CD8-positive, alpha-beta memory T cell (primary cell): ENCODE measurements around the gene ZC3H7A. TPM values are rescaled to one million over a fixed set of nuclear protein-coding genes. Genes with fewer than 3 reads are reported as not detected.
A peak's percentile ranks its signal among the peaks of the same experiment; 100 is the strongest.

Experiments
- CTCF ChIA-PET: fragments of 350-600 bp; sonication (Branson Sonifier 250); formaldehyde crosslinking; loops from one replicate; lab custom pipeline; 2021; ENCODE audit warnings: antibody characterized with exemption; lab: Charles Lee
- POLR2A ChIA-PET: fragments of 350-600 bp; sonication (Branson Sonifier 250); formaldehyde crosslinking; loops from one replicate; lab custom pipeline; 2021; ENCODE audit warnings: antibody characterized with exemption; lab: Charles Lee
- DNase-seq, 5 donors: peaks; one replicate each; pipeline versions ENCODE4 v3.0.0 to v3.0.0-alpha.2; 2020 to 2022; ENCODE audit warnings: mixed read lengths in 1 of 5
- H3K27ac ChIP-seq: one replicate; pipeline ENCODE4 v1.7.0; 2013; ENCODE audit warnings: low read depth, mild to moderate bottlenecking, low read length, moderate library complexity
- H3K27me3 ChIP-seq: 2 replicates; pipeline ENCODE4 v1.7.0; 2013; ENCODE audit warnings: low read length, mild to moderate bottlenecking; ENCODE audit not compliant: insufficient read depth, poor library complexity, severe bottlenecking
- H3K36me3 ChIP-seq: 2 replicates; pipeline ENCODE4 v1.7.0; 2013; ENCODE audit warnings: mild to moderate bottlenecking, low read length, moderate library complexity; ENCODE audit not compliant: insufficient read depth
- H3K4me1 ChIP-seq: 2 replicates; pipeline ENCODE4 v1.7.0; 2013; ENCODE audit warnings: mild to moderate bottlenecking, low read length, moderate library complexity; ENCODE audit not compliant: insufficient read depth
- H3K4me3 ChIP-seq: 2 replicates; pipeline ENCODE4 v1.7.0; 2013; ENCODE audit warnings: mild to moderate bottlenecking, low read length
- H3K9me3 ChIP-seq: 2 replicates; pipeline ENCODE4 v1.7.0; 2013; ENCODE audit warnings: mild to moderate bottlenecking, low read length
- H3K27ac Mint-ChIP-seq, 8 donors: one replicate each; pipeline ENCODE4 v1.8.0; 2020 to 2021; ENCODE audit warnings: mixed read lengths in 8 of 8, mild to moderate bottlenecking in 6 of 8, inconsistent platforms in 3 of 8, moderate library complexity in 3 of 8
- H3K27me3 Mint-ChIP-seq, 2 donors: one replicate each; pipeline ENCODE4 v1.8.0; 2020 to 2021; ENCODE audit warnings: mixed read lengths in 2 of 2, mild to moderate bottlenecking in 1 of 2, moderate library complexity in 1 of 2
- H3K36me3 Mint-ChIP-seq, 3 donors: one replicate each; pipeline ENCODE4 v1.8.0; 2020 to 2021; ENCODE audit warnings: mixed read lengths in 3 of 3, inconsistent platforms in 1 of 3, mild to moderate bottlenecking in 1 of 3
- H3K4me1 Mint-ChIP-seq, 3 donors: one replicate each; pipeline ENCODE4 v1.8.0; 2020 to 2021; ENCODE audit warnings: mixed read lengths in 3 of 3, inconsistent platforms in 1 of 3, mild to moderate bottlenecking in 1 of 3
- H3K4me3 Mint-ChIP-seq, 7 donors: one replicate each; pipeline ENCODE4 v1.8.0; 2020 to 2021; ENCODE audit warnings: mixed read lengths in 7 of 7, mild to moderate bottlenecking in 6 of 7, moderate library complexity in 4 of 7, inconsistent platforms in 2 of 7
- H3K9me3 Mint-ChIP-seq, 5 donors: one replicate each; pipeline ENCODE4 v1.8.0; 2020 to 2022; ENCODE audit warnings: mixed read lengths in 5 of 5, mild to moderate bottlenecking in 3 of 5, moderate library complexity in 2 of 5, inconsistent platforms in 1 of 5
- polyA plus RNA-seq: library from polyadenylated mRNA; unstranded; fragments of 300-500 nt; fragmentation: Illumina TruSeq; gene quantifications from one replicate; pipeline ENCODE4 v1.2.3, GENCODE V29; 2021
- total RNA-seq, 2 experiments: library from RNA; stranded (reverse); gene quantifications; one replicate each; pipeline ENCODE4 v1.2.3, GENCODE V29; 2021

The ZC3H7A gene
- total RNA-seq = 10 to 100 TPM; 51.9 to 54.2 TPM
- polyA plus RNA-seq = 35.6 TPM

DNA sequence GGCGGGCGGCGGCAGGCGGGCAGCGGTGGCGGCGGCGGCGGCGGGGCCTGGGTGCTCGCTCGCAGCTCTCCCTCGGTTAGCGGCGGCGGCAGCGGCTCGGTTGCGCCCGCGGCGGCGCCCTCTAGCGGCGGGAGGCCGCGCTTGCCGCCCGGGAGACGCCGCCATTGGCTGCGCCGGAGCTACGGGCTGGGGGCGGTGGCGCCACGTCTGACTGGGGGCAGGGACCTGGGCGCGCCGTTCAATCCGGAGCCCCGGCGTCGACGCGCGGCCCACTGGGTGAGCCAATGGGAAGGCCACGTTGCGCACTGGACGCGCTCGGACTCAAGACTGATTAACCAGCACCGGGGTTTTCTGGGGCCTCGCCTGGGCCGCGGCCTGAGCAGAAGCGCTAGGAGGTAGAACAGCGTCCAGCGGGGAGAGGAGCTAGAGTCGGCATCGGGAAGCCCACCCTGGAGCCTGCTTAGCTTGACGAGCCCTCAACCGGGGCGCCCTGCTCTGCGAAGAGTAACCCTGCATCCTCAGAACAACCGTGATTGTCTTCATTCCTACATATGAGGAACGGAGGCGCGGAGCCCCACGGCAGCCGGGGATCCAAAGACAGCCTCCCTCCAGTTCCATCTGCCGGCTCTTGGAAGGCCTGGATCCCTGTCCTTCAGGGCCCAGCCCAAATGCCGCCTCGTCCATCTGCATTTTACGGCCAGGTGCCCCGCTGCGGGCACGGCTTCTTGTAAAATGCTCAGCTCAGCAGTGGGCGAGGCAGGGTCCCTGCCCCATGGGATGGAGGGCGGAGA lies at the start of gene ZC3H7A:
TSS of gene ZC3H7A (minus strand) at position 93 of the 791 bp plus-strand sequence. CDS start 14,904 bp downstream, outside the sequence.
- H3K4me1 Mint-ChIP-seq = peaks cover 58 to 75% (median 74%) of the 10 kb centered on the region in 3 donors

DNA sequence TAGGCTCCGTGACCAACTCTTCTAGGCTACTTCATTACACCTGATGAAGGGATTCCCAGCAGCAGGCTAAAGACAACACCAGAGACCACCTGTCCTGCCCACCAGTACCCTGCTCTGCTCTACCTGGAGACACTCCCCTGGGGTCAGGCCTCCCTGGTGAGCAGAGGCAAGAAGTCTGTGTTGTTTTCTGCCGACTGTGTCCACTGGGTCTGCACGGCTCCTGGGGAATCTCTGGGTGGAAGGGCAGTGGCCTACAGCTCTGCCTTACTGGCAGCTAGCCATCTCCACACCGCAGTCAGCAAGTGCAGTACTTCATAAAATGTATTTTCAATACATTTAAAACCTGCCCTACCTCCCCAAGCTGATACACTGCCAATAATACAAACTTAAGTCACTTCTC lies 47.4 kb upstream of the ZC3H7A start:
- H3K9me3 ChIP-seq = no peaks in the 10 kb centered on the region
- H3K27me3 Mint-ChIP-seq = no peaks in the 10 kb centered on the region
- H3K27ac ChIP-seq = no peak overlapping the region
- H3K27ac Mint-ChIP-seq = peak overlapping the region in 1 of 8 donors; percentile 52
- H3K4me1 ChIP-seq = peaks cover 12% of the 10 kb centered on the region
- no peak for DNase-seq
- no peak overlapping the region for H3K4me3 Mint-ChIP-seq
- H3K4me3 ChIP-seq = no peak overlapping the region
- peaks cover 14 to 35% (median 29%) of the 10 kb centered on the region in 3 donors for H3K4me1 Mint-ChIP-seq
- CTCF ChIA-PET = no interaction called here
- H3K27me3 ChIP-seq = no peaks in the 10 kb centered on the region
- H3K9me3 Mint-ChIP-seq = no peaks in the 10 kb centered on the region
- peaks cover 73% of the 10 kb centered on the region for H3K36me3 ChIP-seq
- H3K36me3 Mint-ChIP-seq = peaks cover 6 to 85% (median 27%) of the 10 kb centered on the region in 3 donors
- POLR2A ChIA-PET = no interaction called here

More for the DNA sequence above, at the start of gene ZC3H7A:
- CTCF ChIA-PET = interaction anchor here (0.6 to 5.2 kb wide), 25 partner anchors 9 to 401 kb away, joined by 3 to 92 read pairs (median 5); partner anchors contain the start of genes RSL1D1 and TXNDC11
- POLR2A ChIA-PET = interaction anchor here (0.6 to 4.2 kb wide), 9 partner anchors 9 to 118 kb away, joined by 3 to 60 read pairs (median 6); partner anchors contain the start of genes GSPT1 and TXNDC11
- Histone ChIP-seq H3K4me1 (peaks cover 64% of the 10 kb centered on the region), H3K36me3 (no peaks in the 10 kb centered on the region), H3K9me3 (no peaks in the 10 kb centered on the region), H3K4me3 (peak within 1 kb of the TSS; percentile 97), H3K27ac (peak within 1 kb of the TSS; percentile 98), H3K27me3 (no peaks in the 10 kb centered on the region)
- H3K9me3 Mint-ChIP-seq = no peaks in the 10 kb centered on the region
- H3K27me3 Mint-ChIP-seq = peaks cover 0 to 5% of the 10 kb centered on the region in 2 donors
- peak; percentile 90 to 95 (median 93) for DNase-seq
- H3K27ac Mint-ChIP-seq = peak within 1 kb of the TSS; percentile 97 to 100 (median 98)
- peak within 1 kb of the TSS; percentile 93 to 97 (median 95) for H3K4me3 Mint-ChIP-seq
- peaks cover 0 to 28% (median 2%) of the 10 kb centered on the region in 3 donors for H3K36me3 Mint-ChIP-seq

DNA sequence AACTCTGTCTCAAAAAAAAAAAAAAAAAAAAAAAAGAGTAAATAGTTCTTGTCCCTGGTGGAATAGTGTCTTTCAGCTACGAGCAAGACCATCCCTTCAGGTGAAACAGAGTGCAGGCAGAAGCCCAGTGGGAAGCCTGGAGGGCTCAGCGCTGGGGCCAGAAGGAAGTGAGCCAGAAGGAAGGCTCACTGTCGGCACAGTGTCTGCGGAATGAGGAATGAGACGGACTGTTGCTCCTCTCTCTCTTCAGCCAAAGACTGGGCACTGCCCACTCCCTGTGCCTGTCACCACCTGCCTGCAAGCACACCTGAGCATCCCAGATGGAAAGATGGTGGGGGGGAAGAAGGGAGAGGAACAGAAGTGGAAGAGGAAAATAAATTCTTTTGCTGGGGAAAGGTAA lies 46.8 kb upstream of the ZC3H7A start:
- no peaks in the 10 kb centered on the region for H3K27me3 ChIP-seq
- Mint-ChIP-seq H3K27me3 (no peaks in the 10 kb centered on the region), H3K27ac (no peak overlapping the region), H3K4me3 (no peak overlapping the region), H3K9me3 (no peaks in the 10 kb centered on the region), H3K36me3 (peaks cover 6 to 81% (median 27%) of the 10 kb centered on the region in 3 donors), H3K4me1 (peaks cover 10 to 29% (median 22%) of the 10 kb centered on the region in 3 donors)
- H3K4me3 ChIP-seq = no peak overlapping the region
- POLR2A ChIA-PET = no interaction called here
- DNase-seq = no peak
- no peak overlapping the region for H3K27ac ChIP-seq
- H3K36me3 ChIP-seq = peaks cover 68% of the 10 kb centered on the region
- no peaks in the 10 kb centered on the region for H3K9me3 ChIP-seq
- CTCF ChIA-PET = no interaction called here
- peaks cover 8% of the 10 kb centered on the region for H3K4me1 ChIP-seq

GRCh38 chr16:11843206-11843605 lies 46.1 kb upstream of the ZC3H7A start:
- H3K27me3 Mint-ChIP-seq = no peaks in the 10 kb centered on the region
- H3K4me1 ChIP-seq = peaks cover 2% of the 10 kb centered on the region
- no peak overlapping the region for H3K4me3 ChIP-seq
- no peaks in the 10 kb centered on the region for H3K9me3 Mint-ChIP-seq
- POLR2A ChIA-PET = interaction anchor here (0.6 to 0.7 kb wide), 2 partner anchors 32 to 312 kb away, joined by 3 to 4 read pairs; no protein-coding TSS in a partner anchor
- H3K4me1 Mint-ChIP-seq = peaks cover 8 to 24% (median 17%) of the 10 kb centered on the region in 3 donors
- no peak for DNase-seq
- H3K36me3 Mint-ChIP-seq = peaks cover 6 to 82% (median 27%) of the 10 kb centered on the region in 3 donors
- peak overlapping the region in 1 of 8 donors; percentile 15 for H3K27ac Mint-ChIP-seq
- peaks cover 61% of the 10 kb centered on the region for H3K36me3 ChIP-seq
- H3K4me3 Mint-ChIP-seq = no peak overlapping the region
- H3K27me3 ChIP-seq = no peaks in the 10 kb centered on the region
- H3K9me3 ChIP-seq = no peaks in the 10 kb centered on the region
- CTCF ChIA-PET = no interaction called here
- no peak overlapping the region for H3K27ac ChIP-seq

- Histone ChIP-seq H3K36me3 (peaks cover 63% of the 10 kb centered on the region), H3K4me3 (no peak overlapping the region), H3K27ac (no peak overlapping the region), H3K9me3 (no peaks in the 10 kb centered on the region), H3K4me1 (no peaks in the 10 kb centered on the region), H3K27me3 (no peaks in the 10 kb centered on the region)
- no peaks in the 10 kb centered on the region for H3K9me3 Mint-ChIP-seq
- peaks cover 6 to 82% (median 24%) of the 10 kb centered on the region in 3 donors for H3K36me3 Mint-ChIP-seq
- CTCF ChIA-PET = no interaction called here
- H3K27ac Mint-ChIP-seq = peak overlapping the region in 1 of 8 donors; percentile 93
- DNase-seq = no peak
- POLR2A ChIA-PET = interaction anchor here (0.6 kb wide), 1 partner anchor 186 kb away, joined by 4 read pairs; no protein-coding TSS in a partner anchor
- no peak overlapping the region for H3K4me3 Mint-ChIP-seq
- H3K27me3 Mint-ChIP-seq = no peaks in the 10 kb centered on the region
- peaks cover 3 to 13% (median 4%) of the 10 kb centered on the region in 3 donors for H3K4me1 Mint-ChIP-seq
Observed at GRCh38 chr16:11841026-11841425, 44.0 kb upstream of the ZC3H7A start.

GRCh38 chr16:11836650-11837244 lies 39.7 kb upstream of the ZC3H7A start:
- CTCF ChIA-PET = interaction anchor here (0.9 kb wide), 1 partner anchor 18 kb away, joined by 3 read pairs; no protein-coding TSS in a partner anchor

GRCh38 chr16:11835891-11836649 lies 39.0 kb upstream of the ZC3H7A start:
- ChIA-PET POLR2A (no interaction called here), CTCF (no interaction called here)
- no peak for DNase-seq
- Histone ChIP-seq H3K4me1 (no peaks in the 10 kb centered on the region), H3K36me3 (peaks cover 30% of the 10 kb centered on the region), H3K27me3 (no peaks in the 10 kb centered on the region), H3K27ac (no peak overlapping the region), H3K9me3 (no peaks in the 10 kb centered on the region), H3K4me3 (no peak overlapping the region)
- H3K36me3 Mint-ChIP-seq = peaks cover 0 to 46% (median 16%) of the 10 kb centered on the region in 3 donors
- H3K27me3 Mint-ChIP-seq = no peaks in the 10 kb centered on the region
- no peak overlapping the region for H3K4me3 Mint-ChIP-seq
- H3K9me3 Mint-ChIP-seq = no peaks in the 10 kb centered on the region
- peaks cover 0 to 5% (median 0%) of the 10 kb centered on the region in 3 donors for H3K4me1 Mint-ChIP-seq
- H3K27ac Mint-ChIP-seq = peak overlapping the region in 3 of 8 donors; percentile 49 to 72 (median 51)

More at GRCh38 chr16:11836650-11837244, 39.7 kb upstream of the ZC3H7A start:
- Mint-ChIP-seq H3K9me3 (no peaks in the 10 kb centered on the region), H3K4me3 (no peak overlapping the region), H3K36me3 (peaks cover 0 to 52% (median 18%) of the 10 kb centered on the region in 3 donors), H3K4me1 (peaks cover 0 to 5% (median 0%) of the 10 kb centered on the region in 3 donors), H3K27ac (peak overlapping the region in 1 of 8 donors; percentile 26), H3K27me3 (no peaks in the 10 kb centered on the region)
- H3K27me3 ChIP-seq = no peaks in the 10 kb centered on the region
- DNase-seq = no peak
- no peak overlapping the region for H3K4me3 ChIP-seq
- POLR2A ChIA-PET = no interaction called here
- H3K4me1 ChIP-seq = no peaks in the 10 kb centered on the region
- H3K36me3 ChIP-seq = peaks cover 37% of the 10 kb centered on the region
- H3K9me3 ChIP-seq = no peaks in the 10 kb centered on the region
- H3K27ac ChIP-seq = no peak overlapping the region
